ENCODE data around the gene MAT2B.
A peak's percentile ranks its signal among the peaks of the same experiment; 100 is the strongest.

The MAT2B gene

GRCh38 chr5:163544836-163545235 lies 39.4 kb downstream of the MAT2B start:
- no peaks in the 10 kb centered on the region for H3K9me3 ChIP-seq (ENCODE audit: control insufficient read depth in 1 of 2, low read length in 2 of 2)
- H3K27ac ChIP-seq (ENCODE audit: low read depth, low read length): no peak overlapping the region
- H3K27me3 ChIP-seq (ENCODE audit: control insufficient read depth in 1 of 2, insufficient read depth in 2 of 2, low read length in 2 of 2): no peaks in the 10 kb centered on the region
- no peaks in the 10 kb centered on the region for H3K4me1 ChIP-seq (ENCODE audit: control insufficient read depth in 1 of 2, insufficient read depth in 2 of 2, low read length in 2 of 2)
- no peak overlapping the region for H3K9ac ChIP-seq (ENCODE audit: low read depth in 1 of 2, low read length in 2 of 2)
- H3K36me3 ChIP-seq (ENCODE audit: control insufficient read depth in 1 of 2, insufficient read depth in 2 of 2, low read length in 2 of 2): no peaks in the 10 kb centered on the region
- H3K4me3 ChIP-seq (ENCODE audit: low read depth in 1 of 2, low read length in 2 of 2): no peak overlapping the region

GRCh38 chr5:163548649-163549048 lies 43.2 kb downstream of the MAT2B start:
- H3K36me3 ChIP-seq (ENCODE audit: control insufficient read depth in 1 of 2, insufficient read depth in 2 of 2, low read length in 2 of 2): no peaks in the 10 kb centered on the region
- peaks cover 6 to 13% of the 10 kb centered on the region in 2 donors for H3K4me1 ChIP-seq (ENCODE audit: control insufficient read depth in 1 of 2, insufficient read depth in 2 of 2, low read length in 2 of 2)
- no peak overlapping the region for H3K27ac ChIP-seq (ENCODE audit: low read depth, low read length)
- no peaks in the 10 kb centered on the region for H3K27me3 ChIP-seq (ENCODE audit: control insufficient read depth in 1 of 2, insufficient read depth in 2 of 2, low read length in 2 of 2)
- H3K4me3 ChIP-seq (ENCODE audit: low read depth in 1 of 2, low read length in 2 of 2): no peak overlapping the region
- no peaks in the 10 kb centered on the region for H3K9me3 ChIP-seq (ENCODE audit: control insufficient read depth in 1 of 2, low read length in 2 of 2)
- no peak overlapping the region for H3K9ac ChIP-seq (ENCODE audit: low read depth in 1 of 2, low read length in 2 of 2)

- Histone ChIP-seq H3K27me3 (ENCODE audit: control insufficient read depth in 1 of 2, insufficient read depth in 2 of 2, low read length in 2 of 2) (no peaks in the 10 kb centered on the region), H3K36me3 (ENCODE audit: control insufficient read depth in 1 of 2, insufficient read depth in 2 of 2, low read length in 2 of 2) (no peaks in the 10 kb centered on the region), H3K9me3 (ENCODE audit: control insufficient read depth in 1 of 2, low read length in 2 of 2) (no peaks in the 10 kb centered on the region), H3K27ac (ENCODE audit: low read depth, low read length) (no peak overlapping the region), H3K4me1 (ENCODE audit: control insufficient read depth in 1 of 2, insufficient read depth in 2 of 2, low read length in 2 of 2) (peaks cover 6 to 13% of the 10 kb centered on the region in 2 donors), H3K9ac (ENCODE audit: low read depth in 1 of 2, low read length in 2 of 2) (no peak overlapping the region), H3K4me3 (ENCODE audit: low read depth in 1 of 2, low read length in 2 of 2) (no peak overlapping the region)
Measured at GRCh38 chr5:163551156-163551555, 45.7 kb downstream of the MAT2B start.

- Histone ChIP-seq H3K9ac (ENCODE audit: low read depth in 1 of 2, low read length in 2 of 2) (no peak overlapping the region), H3K27me3 (ENCODE audit: control insufficient read depth in 1 of 2, insufficient read depth in 2 of 2, low read length in 2 of 2) (no peaks in the 10 kb centered on the region), H3K4me1 (ENCODE audit: control insufficient read depth in 1 of 2, insufficient read depth in 2 of 2, low read length in 2 of 2) (peaks cover 6 to 13% of the 10 kb centered on the region in 2 donors), H3K4me3 (ENCODE audit: low read depth in 1 of 2, low read length in 2 of 2) (no peak overlapping the region), H3K27ac (ENCODE audit: low read depth, low read length) (no peak overlapping the region), H3K9me3 (ENCODE audit: control insufficient read depth in 1 of 2, low read length in 2 of 2) (no peaks in the 10 kb centered on the region), H3K36me3 (ENCODE audit: control insufficient read depth in 1 of 2, insufficient read depth in 2 of 2, low read length in 2 of 2) (no peaks in the 10 kb centered on the region)
Measured at GRCh38 chr5:163552536-163552935, 47.1 kb downstream of the MAT2B start.

- Histone ChIP-seq H3K36me3 (ENCODE audit: control insufficient read depth in 1 of 2, insufficient read depth in 2 of 2, low read length in 2 of 2) (no peaks in the 10 kb centered on the region), H3K27me3 (ENCODE audit: control insufficient read depth in 1 of 2, insufficient read depth in 2 of 2, low read length in 2 of 2) (peaks cover 0 to 14% of the 10 kb centered on the region in 2 donors), H3K27ac (ENCODE audit: low read depth, low read length) (no peak overlapping the region), H3K4me3 (ENCODE audit: low read depth in 1 of 2, low read length in 2 of 2) (no peak overlapping the region), H3K9me3 (ENCODE audit: control insufficient read depth in 1 of 2, low read length in 2 of 2) (no peaks in the 10 kb centered on the region), H3K9ac (ENCODE audit: low read depth in 1 of 2, low read length in 2 of 2) (no peak overlapping the region), H3K4me1 (ENCODE audit: control insufficient read depth in 1 of 2, insufficient read depth in 2 of 2, low read length in 2 of 2) (peaks cover 16 to 22% of the 10 kb centered on the region in 2 donors)
Measured at GRCh38 chr5:163561339-163561738, 55.9 kb downstream of the MAT2B start.

- no peak overlapping the region for H3K4me3 ChIP-seq (ENCODE audit: low read depth in 1 of 2, low read length in 2 of 2)
- peaks cover 4 to 16% of the 10 kb centered on the region in 2 donors for H3K27me3 ChIP-seq (ENCODE audit: control insufficient read depth in 1 of 2, insufficient read depth in 2 of 2, low read length in 2 of 2)
- H3K27ac ChIP-seq (ENCODE audit: low read depth, low read length): no peak overlapping the region
- peaks cover 16 to 22% of the 10 kb centered on the region in 2 donors for H3K4me1 ChIP-seq (ENCODE audit: control insufficient read depth in 1 of 2, insufficient read depth in 2 of 2, low read length in 2 of 2)
- H3K9ac ChIP-seq (ENCODE audit: low read depth in 1 of 2, low read length in 2 of 2): no peak overlapping the region
- no peaks in the 10 kb centered on the region for H3K36me3 ChIP-seq (ENCODE audit: control insufficient read depth in 1 of 2, insufficient read depth in 2 of 2, low read length in 2 of 2)
- H3K9me3 ChIP-seq (ENCODE audit: control insufficient read depth in 1 of 2, low read length in 2 of 2): no peaks in the 10 kb centered on the region
Measured at GRCh38 chr5:163562071-163562470, 56.7 kb downstream of the MAT2B start.

GRCh38 chr5:163563112-163563511 lies 57.7 kb downstream of the MAT2B start:
- no peak overlapping the region for H3K4me3 ChIP-seq (ENCODE audit: low read depth in 1 of 2, low read length in 2 of 2)
- peaks cover 16 to 22% of the 10 kb centered on the region in 2 donors for H3K4me1 ChIP-seq (ENCODE audit: control insufficient read depth in 1 of 2, insufficient read depth in 2 of 2, low read length in 2 of 2)
- no peaks in the 10 kb centered on the region for H3K36me3 ChIP-seq (ENCODE audit: control insufficient read depth in 1 of 2, insufficient read depth in 2 of 2, low read length in 2 of 2)
- no peak overlapping the region for H3K9ac ChIP-seq (ENCODE audit: low read depth in 1 of 2, low read length in 2 of 2)
- H3K27me3 ChIP-seq (ENCODE audit: control insufficient read depth in 1 of 2, insufficient read depth in 2 of 2, low read length in 2 of 2): peaks cover 4 to 16% of the 10 kb centered on the region in 2 donors
- no peaks in the 10 kb centered on the region for H3K9me3 ChIP-seq (ENCODE audit: control insufficient read depth in 1 of 2, low read length in 2 of 2)
- no peak overlapping the region for H3K27ac ChIP-seq (ENCODE audit: low read depth, low read length)

- Histone ChIP-seq H3K9me3 (ENCODE audit: control insufficient read depth in 1 of 2, low read length in 2 of 2) (no peaks in the 10 kb centered on the region), H3K27ac (ENCODE audit: low read depth, low read length) (no peak overlapping the region), H3K36me3 (ENCODE audit: control insufficient read depth in 1 of 2, insufficient read depth in 2 of 2, low read length in 2 of 2) (no peaks in the 10 kb centered on the region), H3K27me3 (ENCODE audit: control insufficient read depth in 1 of 2, insufficient read depth in 2 of 2, low read length in 2 of 2) (peaks cover 4 to 16% of the 10 kb centered on the region in 2 donors), H3K9ac (ENCODE audit: low read depth in 1 of 2, low read length in 2 of 2) (no peak overlapping the region), H3K4me3 (ENCODE audit: low read depth in 1 of 2, low read length in 2 of 2) (no peak overlapping the region), H3K4me1 (ENCODE audit: control insufficient read depth in 1 of 2, insufficient read depth in 2 of 2, low read length in 2 of 2) (peaks cover 16 to 22% of the 10 kb centered on the region in 2 donors)
Measured at GRCh38 chr5:163563880-163564279, 58.5 kb downstream of the MAT2B start.

- no peaks in the 10 kb centered on the region for H3K36me3 ChIP-seq (ENCODE audit: control insufficient read depth in 1 of 2, insufficient read depth in 2 of 2, low read length in 2 of 2)
- H3K9ac ChIP-seq (ENCODE audit: low read depth in 1 of 2, low read length in 2 of 2): no peak overlapping the region
- no peaks in the 10 kb centered on the region for H3K9me3 ChIP-seq (ENCODE audit: control insufficient read depth in 1 of 2, low read length in 2 of 2)
- no peak overlapping the region for H3K4me3 ChIP-seq (ENCODE audit: low read depth in 1 of 2, low read length in 2 of 2)
- no peak overlapping the region for H3K27ac ChIP-seq (ENCODE audit: low read depth, low read length)
- peaks cover 4 to 16% of the 10 kb centered on the region in 2 donors for H3K27me3 ChIP-seq (ENCODE audit: control insufficient read depth in 1 of 2, insufficient read depth in 2 of 2, low read length in 2 of 2)
- peaks cover 16 to 22% of the 10 kb centered on the region in 2 donors for H3K4me1 ChIP-seq (ENCODE audit: control insufficient read depth in 1 of 2, insufficient read depth in 2 of 2, low read length in 2 of 2)
Measured at GRCh38 chr5:163564321-163564938, 59.0 kb downstream of the MAT2B start.

- Histone ChIP-seq H3K27me3 (ENCODE audit: control insufficient read depth in 1 of 2, insufficient read depth in 2 of 2, low read length in 2 of 2) (peaks cover 4 to 16% of the 10 kb centered on the region in 2 donors), H3K36me3 (ENCODE audit: control insufficient read depth in 1 of 2, insufficient read depth in 2 of 2, low read length in 2 of 2) (no peaks in the 10 kb centered on the region), H3K9me3 (ENCODE audit: control insufficient read depth in 1 of 2, low read length in 2 of 2) (no peaks in the 10 kb centered on the region), H3K9ac (ENCODE audit: low read depth in 1 of 2, low read length in 2 of 2) (no peak overlapping the region), H3K4me1 (ENCODE audit: control insufficient read depth in 1 of 2, insufficient read depth in 2 of 2, low read length in 2 of 2) (peaks cover 16 to 22% of the 10 kb centered on the region in 2 donors), H3K4me3 (ENCODE audit: low read depth in 1 of 2, low read length in 2 of 2) (peak overlapping the region; percentile 60 to 73), H3K27ac (ENCODE audit: low read depth, low read length) (no peak overlapping the region)
Measured at GRCh38 chr5:163565492-163565891, 60.1 kb downstream of the MAT2B start.
